ENCODE results near the gene ITPKC. TPM values are rescaled to one million over a fixed set of nuclear protein-coding genes. Genes with fewer than 3 reads are reported as not detected.
A peak's percentile ranks its signal among the peaks of the same experiment; 100 is the strongest.

Gene ITPKC
- total and polyA plus RNA-seq, 2 of the 13 experiments (the other 11 are each of a cell fraction or from before 2014, with no cell fraction given) = 6.9 to 11.2 TPM

- TF ChIP-seq, protein P1, sequence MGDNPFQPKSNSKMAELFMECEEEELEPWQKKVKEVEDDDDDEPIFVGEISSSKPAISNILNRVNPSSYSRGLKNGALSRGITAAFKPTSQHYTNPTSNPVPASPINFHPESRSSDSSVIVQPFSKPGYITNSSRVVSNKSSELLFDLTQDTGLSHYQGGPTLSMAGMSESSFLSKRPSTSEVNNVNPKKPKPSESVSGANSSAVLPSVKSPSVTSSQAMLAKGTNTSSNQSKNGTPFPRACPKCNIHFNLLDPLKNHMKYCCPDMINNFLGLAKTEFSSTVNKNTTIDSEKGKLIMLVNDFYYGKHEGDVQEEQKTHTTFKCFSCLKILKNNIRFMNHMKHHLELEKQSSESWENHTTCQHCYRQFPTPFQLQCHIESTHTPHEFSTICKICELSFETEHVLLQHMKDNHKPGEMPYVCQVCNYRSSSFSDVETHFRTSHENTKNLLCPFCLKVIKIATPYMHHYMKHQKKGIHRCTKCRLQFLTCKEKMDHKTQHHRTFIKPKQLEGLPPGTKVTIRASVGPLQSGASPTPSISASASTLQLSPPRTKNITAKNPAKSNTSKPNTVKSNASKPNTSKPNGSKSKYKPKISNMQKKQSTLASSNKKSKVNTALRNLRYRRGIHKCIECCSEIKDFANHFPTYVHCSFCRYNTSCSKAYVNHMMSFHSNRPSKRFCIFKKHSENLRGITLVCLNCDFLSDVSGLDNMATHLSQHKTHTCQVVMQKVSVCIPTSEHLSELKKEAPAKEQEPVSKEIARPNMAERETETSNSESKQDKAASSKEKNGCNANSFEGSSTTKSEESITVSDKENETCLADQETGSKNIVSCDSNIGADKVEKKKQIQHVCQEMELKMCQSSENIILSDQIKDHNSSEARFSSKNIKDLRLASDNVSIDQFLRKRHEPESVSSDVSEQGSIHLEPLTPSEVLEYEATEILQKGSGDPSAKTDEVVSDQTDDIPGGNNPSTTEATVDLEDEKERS (CRISPR knock-in tag; IDR thresholded peaks at IDR 0.05) = no peak
- TF ChIP-seq, protein P2, sequence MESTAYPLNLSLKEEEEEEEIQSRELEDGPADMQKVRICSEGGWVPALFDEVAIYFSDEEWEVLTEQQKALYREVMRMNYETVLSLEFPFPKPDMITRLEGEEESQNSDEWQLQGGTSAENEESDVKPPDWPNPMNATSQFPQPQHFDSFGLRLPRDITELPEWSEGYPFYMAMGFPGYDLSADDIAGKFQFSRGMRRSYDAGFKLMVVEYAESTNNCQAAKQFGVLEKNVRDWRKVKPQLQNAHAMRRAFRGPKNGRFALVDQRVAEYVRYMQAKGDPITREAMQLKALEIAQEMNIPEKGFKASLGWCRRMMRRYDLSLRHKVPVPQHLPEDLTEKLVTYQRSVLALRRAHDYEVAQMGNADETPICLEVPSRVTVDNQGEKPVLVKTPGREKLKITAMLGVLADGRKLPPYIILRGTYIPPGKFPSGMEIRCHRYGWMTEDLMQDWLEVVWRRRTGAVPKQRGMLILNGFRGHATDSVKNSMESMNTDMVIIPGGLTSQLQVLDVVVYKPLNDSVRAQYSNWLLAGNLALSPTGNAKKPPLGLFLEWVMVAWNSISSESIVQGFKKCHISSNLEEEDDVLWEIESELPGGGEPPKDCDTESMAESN (CRISPR knock-in tag; conservative IDR thresholded peaks at IDR 0.05) = no peak
- TF ChIP-seq HNF1B (CRISPR knock-in tag; IDR thresholded peaks at IDR 0.05) (0 out of 2 replicates have a peak, but pooled peaks have one; percentile 39), ZNF816 (CRISPR knock-in tag; IDR thresholded peaks at IDR 0.05; ENCODE audit: borderline replicate concordance) (0 out of 2 replicates have a peak, but pooled peaks have one; percentile 59), REL (CRISPR knock-in tag; conservative IDR thresholded peaks at IDR 0.05) (no peak), NCOA1 (CRISPR knock-in tag; IDR thresholded peaks at IDR 0.05) (no peak), BORCS8-MEF2B (CRISPR knock-in tag; IDR thresholded peaks at IDR 0.05) (peak; percentile 53; the same call in 1 of the 2 replicates), ZNF44 (CRISPR knock-in tag; IDR thresholded peaks at IDR 0.05) (no peak), JDP2 (CRISPR knock-in tag; IDR thresholded peaks at IDR 0.05; ENCODE audit: borderline replicate concordance) (no peak), GTF3A (CRISPR knock-in tag; conservative IDR thresholded peaks at IDR 0.05) (no peak), RFX3 (CRISPR knock-in tag; IDR thresholded peaks at IDR 0.05) (no peak), CREBL2 (CRISPR knock-in tag; IDR thresholded peaks at IDR 0.05; ENCODE audit: borderline replicate concordance) (no peak; the same call in 1 of the 2 replicates), ATF1 (CRISPR knock-in tag; IDR thresholded peaks at IDR 0.05) (no peak), ATM (IDR thresholded peaks at IDR 0.05; ENCODE audit: borderline replicate concordance) (no peak), ZBTB20 (CRISPR knock-in tag; IDR thresholded peaks at IDR 0.05; ENCODE audit: borderline replicate concordance, low read depth) (no peak), SMAD9 (CRISPR knock-in tag; IDR thresholded peaks at IDR 0.05) (no peak)
- TF ChIP-seq, protein P3, sequence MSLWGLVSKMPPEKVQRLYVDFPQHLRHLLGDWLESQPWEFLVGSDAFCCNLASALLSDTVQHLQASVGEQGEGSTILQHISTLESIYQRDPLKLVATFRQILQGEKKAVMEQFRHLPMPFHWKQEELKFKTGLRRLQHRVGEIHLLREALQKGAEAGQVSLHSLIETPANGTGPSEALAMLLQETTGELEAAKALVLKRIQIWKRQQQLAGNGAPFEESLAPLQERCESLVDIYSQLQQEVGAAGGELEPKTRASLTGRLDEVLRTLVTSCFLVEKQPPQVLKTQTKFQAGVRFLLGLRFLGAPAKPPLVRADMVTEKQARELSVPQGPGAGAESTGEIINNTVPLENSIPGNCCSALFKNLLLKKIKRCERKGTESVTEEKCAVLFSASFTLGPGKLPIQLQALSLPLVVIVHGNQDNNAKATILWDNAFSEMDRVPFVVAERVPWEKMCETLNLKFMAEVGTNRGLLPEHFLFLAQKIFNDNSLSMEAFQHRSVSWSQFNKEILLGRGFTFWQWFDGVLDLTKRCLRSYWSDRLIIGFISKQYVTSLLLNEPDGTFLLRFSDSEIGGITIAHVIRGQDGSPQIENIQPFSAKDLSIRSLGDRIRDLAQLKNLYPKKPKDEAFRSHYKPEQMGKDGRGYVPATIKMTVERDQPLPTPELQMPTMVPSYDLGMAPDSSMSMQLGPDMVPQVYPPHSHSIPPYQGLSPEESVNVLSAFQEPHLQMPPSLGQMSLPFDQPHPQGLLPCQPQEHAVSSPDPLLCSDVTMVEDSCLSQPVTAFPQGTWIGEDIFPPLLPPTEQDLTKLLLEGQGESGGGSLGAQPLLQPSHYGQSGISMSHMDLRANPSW (CRISPR knock-in tag; IDR thresholded peaks at IDR 0.05; ENCODE audit: borderline replicate concordance) = no peak
- TF ChIP-seq, protein P4, sequence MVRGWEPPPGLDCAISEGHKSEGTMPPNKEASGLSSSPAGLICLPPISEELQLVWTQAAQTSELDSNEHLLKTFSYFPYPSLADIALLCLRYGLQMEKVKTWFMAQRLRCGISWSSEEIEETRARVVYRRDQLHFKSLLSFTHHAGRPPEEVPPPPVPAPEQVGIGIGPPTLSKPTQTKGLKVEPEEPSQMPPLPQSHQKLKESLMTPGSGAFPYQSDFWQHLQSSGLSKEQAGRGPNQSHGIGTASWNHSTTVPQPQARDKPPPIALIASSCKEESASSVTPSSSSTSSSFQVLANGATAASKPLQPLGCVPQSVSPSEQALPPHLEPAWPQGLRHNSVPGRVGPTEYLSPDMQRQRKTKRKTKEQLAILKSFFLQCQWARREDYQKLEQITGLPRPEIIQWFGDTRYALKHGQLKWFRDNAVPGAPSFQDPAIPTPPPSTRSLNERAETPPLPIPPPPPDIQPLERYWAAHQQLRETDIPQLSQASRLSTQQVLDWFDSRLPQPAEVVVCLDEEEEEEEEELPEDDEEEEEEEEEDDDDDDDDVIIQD (CRISPR knock-in tag; IDR thresholded peaks at IDR 0.05; ENCODE audit: low read depth) = no peak
Observed at GRCh38 chr19:40750874-40751537, 34.1 kb downstream of the ITPKC start, which contains the start of gene SNRPA (continued).

Data from HepG2 (cell line).